GM19035 (cell line): ENCODE results near the gene CFAP61.
"Not testable (repeated sequence)": the region's sequence is repeated elsewhere in the genome, so short reads cannot be mapped to it uniquely, and the experiment has no call there.

Experiments
- ATAC-seq: cut with Tn5 transposase; IDR thresholded peaks from one replicate; pipeline ENCODE4 v1.9.1; 2021; ENCODE audit not compliant: unreplicated experiment

Gene CFAP61

DNA sequence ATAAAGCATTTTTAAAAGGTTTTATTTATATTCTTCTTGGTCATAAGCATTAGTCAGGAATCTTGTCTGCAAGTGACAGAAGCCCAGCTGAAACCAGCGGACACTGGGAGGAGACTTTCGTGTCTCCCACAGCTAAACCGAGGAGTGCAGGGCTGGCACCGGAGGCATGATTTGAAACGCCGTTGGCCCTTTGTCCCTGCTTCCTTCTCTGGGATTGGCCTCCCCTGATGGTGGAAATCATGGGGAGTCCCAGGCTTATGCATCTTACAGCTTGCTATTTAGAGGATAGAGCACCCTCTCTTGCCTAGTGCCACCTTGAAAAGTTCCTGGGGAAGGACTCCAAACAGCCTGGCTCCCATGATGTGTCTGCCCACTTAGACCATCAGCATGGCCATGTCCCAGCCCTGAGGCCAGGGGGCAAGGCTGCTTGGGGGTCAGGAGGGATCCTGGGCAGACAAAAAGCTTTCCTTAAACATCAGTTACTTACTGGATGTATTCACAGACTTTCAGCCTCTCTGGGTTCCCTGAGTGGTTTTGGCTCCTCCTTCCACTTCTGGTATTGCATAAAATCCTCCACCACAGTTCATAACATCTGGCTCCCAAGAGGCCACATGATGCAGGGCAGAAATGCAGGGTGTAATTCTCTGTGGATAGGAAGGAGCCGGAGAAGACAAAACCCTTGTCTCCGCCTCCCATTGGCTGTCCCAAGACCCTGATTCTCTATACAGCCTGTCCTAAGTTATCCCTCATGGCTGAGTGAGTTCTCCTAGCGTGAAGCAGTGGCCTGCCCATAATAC lies 266.2 kb downstream of the CFAP61 start:
- ATAC-seq = no peak

DNA sequence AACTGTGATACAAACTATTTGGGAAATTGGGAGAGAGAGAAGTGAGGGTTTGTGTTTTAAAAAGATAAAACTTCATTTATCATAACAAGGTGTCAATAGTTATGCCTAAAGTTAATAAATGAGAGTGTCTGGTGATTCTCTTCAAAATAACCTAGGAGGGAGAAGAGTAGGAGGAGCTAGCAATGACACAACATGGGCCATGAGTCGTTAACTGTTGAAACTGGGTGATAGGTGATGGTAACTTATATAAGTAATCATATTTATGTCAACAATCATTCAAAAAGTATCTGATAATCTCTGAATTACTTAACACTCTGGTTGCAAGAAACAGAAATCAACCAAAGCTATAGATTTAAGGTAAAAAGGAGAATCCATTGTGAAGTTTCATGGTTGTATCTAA lies 268.8 kb downstream of the CFAP61 start:
- no peak for ATAC-seq

DNA sequence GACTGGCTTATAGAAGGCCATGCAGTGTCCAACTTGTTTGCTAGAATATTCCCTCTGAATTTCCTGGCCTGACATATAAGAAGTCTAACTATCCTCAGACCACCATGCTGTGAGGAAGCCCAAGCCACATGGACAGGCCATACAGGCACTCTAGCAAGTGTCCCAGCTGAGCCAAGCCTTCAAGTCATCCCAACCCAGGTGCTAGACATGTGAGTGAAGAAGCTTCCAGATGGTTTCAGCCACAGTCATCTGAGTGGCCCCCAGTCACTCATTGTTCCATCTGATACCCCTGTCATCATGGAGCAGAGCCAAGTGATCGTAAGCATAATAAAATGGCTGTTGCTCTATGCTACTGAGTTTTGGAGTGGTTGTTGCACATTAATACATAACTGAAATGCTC lies 269.6 kb downstream of the CFAP61 start:
- no peak for ATAC-seq

DNA sequence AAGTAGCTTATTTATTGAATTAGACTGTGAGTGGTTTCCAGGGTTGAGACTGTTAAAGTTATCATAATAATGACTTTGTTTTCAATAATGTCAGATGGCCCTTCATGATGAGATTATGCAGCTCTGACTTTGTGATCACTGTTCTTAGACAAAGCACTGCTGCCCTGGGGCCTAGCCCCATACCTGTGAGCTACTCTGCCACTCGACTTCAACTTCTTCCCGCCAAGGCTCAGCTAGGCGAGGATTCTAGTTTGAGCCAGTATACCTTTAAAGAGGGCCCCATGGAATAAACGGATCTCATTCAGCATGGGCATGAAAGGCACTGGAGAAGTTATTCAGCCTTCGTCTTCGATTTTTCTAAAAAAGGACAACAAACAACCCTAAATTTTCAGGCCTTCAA lies 270.6 kb downstream of the CFAP61 start:
- no peak for ATAC-seq

DNA sequence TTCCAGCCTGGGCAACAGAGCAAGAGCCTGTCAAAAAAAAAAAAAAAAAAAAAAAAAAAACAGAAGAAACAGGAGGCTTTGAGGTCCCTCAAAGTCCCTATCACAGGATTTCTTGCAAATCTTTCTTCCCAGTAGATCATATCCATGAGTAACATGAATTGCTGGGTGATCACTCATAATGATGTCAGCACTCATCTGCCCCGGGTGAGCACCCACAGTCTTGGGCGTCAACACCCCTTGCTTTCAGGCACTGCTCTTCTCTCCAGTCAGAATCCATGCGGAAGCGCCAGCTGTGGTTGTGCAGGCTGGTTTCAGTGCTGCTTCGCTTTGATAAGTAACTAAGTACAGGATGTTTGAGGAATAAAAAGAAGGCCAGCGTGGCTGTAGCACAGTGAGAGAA lies 275.4 kb downstream of the CFAP61 start:
- ATAC-seq = no peak

DNA sequence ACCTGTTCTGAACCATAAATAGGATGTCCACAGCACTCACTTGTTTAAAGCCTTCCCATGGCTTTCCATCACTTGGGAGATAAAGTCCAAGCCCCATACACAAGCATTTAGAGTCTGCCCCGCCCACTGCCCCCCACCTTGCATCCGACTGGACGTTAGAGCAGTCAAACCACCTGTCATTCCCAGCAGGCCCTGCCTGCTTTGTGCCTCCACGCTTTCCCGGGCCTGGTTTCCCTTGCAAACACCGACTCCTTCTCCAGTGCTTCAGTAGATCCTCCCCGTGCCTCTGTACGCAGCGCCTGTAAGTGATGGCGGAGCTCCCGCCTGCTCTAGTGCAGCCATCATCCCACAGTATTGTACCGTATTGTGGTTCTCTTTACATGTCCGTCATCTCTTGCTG lies 277.2 kb downstream of the CFAP61 start:
- ATAC-seq = no peak

DNA sequence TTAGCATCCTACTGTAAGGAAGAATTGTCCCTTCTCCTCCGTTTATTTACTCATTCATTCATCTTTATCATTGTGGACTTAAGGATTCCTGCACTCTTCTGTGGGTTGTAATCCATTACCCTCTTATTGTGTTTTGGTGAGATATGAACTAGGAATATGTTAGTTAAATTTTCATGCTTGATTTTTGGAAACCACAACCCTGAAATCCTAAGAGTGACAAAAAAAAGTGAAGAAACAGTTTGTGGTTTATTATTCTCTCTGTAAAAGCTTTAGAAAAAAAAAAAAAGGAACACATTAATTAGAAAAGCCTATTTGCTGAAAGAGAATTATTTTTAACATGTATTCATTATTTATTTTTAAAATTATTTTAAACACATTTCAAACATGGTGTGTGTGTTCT lies 278.8 kb downstream of the CFAP61 start:
- ATAC-seq = no peak

DNA sequence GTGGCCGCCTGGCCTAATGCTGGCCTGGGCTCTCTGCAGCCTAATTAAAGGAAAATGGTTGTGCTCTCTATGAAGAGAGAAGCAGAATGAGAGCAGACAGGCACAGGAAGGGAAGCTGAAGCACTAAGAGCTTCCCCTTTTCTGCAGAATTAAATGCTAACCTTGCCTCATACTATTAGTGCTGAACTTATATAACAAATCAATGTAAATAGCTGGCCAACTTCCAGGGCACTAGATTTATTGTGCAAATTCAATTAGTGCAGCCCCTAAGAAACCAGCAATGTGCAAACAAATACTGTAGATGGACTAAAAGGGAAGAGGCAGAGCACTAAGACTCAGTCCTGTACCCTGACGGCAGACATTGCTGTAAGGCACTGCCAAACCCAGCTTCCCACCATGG lies 279.5 kb downstream of the CFAP61 start:
- ATAC-seq = no peak

DNA sequence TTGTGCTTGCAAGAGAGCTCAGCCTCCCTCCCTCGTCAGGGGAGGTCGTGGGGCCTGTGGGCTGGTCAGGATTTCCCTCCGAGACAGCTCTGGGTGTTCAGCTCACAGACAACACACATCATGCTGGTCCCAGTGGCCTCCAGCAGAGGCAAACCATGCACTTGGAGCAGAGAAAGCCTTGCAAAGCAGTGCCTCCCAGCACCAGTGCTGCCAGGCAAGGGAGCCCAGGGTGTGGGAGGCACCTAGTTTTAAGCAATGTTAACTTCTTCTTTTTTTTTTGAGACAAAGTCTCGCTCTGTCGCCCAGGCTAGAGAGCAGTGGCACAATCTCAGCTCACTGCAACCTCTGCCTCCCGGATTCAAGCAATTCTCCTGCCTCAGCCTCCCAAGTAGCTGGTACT lies 281.5 kb downstream of the CFAP61 start:
- ATAC-seq = peak; percentile 34

DNA sequence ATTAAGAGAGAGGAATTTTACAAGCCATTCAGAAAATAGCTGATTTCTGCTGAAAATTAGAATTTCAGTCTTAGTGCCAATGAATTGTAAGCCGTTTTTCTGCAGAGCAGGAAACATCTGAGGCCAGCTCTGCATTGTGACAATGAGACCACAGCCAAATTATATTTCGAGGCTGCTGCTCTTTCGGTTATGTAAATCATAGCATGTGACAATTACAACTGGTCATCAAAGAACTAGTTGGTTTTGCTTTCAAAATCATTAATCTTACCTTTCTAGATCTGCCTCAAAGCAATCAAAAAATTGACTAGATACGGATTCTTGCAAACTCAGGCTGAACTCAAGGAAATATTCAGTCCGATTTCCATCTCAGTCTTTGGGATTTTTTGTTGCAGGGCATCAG lies 282.2 kb downstream of the CFAP61 start:
- peak; percentile 95 for ATAC-seq

DNA sequence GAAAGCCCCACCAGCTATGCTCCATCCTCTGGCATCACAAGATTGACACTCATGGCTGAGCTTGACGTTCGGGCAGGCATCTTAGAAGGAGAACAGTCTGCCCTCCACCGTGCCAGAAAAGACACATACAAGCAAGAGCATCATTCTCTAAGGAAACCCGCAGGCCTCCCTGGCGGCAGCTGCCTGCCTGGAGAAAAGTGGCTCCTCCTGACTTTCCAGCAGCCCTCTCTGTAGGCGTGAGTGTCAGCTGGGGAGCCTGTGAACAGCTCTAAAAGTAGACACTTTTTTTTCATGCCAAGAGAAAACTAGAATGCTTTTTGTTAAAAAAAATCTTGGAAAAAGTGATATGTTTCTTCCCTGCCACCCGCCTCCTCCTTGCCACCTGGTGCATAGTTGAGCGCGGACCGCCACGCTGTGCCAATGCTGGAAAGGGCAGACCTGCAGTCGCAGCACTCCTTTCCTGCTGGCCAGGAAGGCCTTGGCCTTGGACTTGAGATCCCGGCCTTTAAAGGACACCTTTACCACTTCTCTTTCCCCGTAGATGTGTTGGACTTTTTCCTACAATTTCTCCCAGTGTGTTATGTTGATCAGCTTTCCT lies 285.9 kb downstream of the CFAP61 start:
- ATAC-seq = no peak

DNA sequence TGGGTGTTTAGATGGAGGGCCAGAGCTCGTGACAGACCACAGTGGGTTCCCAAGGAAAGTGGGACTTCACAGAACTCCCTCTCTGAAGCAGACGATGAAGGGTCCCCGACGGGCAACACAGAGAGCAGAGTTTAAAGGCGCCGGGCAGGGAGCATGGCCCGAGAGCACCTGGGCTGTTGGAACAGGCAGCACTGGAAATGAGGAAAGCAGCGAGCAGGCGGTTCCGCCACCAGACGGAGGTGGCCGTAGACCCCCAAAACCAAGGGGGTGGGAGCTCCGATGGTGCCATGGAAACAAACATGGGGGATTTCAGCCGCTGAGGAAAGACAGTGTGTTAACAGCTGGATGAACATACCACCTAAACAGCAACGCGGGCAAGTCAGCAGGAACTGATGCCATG lies 288.1 kb downstream of the CFAP61 start:
- ATAC-seq = no peak

DNA sequence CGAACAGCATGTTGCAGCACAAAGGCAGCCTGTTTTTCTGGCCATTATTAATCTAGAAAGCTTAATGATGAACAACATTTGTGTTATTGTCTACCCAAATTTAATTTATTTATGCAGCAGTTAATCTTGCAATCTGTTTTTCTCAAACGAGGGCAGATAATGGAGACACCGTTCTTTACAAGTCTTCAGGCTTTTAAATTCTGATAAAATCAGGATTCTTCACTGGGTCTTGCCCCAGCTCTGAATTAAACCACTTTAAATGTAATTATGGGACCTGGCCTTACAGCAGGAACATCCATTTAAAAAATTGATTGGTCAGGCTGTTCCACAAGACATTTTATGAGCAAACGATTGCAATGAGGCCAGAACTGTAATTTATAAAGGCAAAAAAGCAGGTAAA lies 289.0 kb downstream of the CFAP61 start:
- no peak for ATAC-seq

DNA sequence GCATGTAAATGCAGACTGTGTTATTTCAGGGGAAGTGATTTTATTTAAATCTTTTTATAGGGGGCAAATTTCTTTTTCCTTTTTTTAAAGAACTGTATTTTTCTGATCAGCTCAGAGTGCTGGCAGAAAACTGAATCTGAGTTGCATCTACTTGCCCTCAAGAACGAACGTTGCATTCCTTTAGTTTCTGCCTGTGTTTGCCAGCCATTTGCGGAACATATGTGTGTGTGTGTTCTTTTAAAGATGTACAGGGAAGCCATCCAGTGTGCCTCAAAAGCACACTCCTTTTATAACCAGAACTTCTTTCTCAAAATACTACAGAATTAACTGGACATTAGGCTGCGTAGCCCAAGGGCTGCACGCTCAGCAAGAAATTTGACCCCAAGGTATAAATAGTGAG lies 289.7 kb downstream of the CFAP61 start:
- no peak for ATAC-seq

DNA sequence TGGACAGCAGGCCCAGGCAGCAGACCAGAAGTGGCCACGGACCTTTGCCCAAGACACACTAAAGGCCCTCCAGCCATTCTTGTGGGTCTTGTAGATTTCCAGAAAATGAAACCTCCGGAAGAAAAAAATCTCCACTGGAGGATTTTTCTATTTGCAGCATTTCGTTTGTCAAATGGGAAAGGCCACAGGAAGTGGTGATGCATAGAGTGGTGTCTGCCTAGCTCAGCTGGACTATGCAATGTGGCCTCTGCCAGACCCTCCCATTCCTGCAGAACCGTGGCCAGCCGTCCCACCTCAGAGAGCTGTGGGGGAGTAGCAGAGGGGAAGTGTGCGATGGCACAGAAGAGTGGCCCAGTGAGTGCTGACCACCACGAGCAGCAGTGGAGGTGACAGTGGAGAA lies 291.6 kb downstream of the CFAP61 start:
- ATAC-seq = no peak

DNA sequence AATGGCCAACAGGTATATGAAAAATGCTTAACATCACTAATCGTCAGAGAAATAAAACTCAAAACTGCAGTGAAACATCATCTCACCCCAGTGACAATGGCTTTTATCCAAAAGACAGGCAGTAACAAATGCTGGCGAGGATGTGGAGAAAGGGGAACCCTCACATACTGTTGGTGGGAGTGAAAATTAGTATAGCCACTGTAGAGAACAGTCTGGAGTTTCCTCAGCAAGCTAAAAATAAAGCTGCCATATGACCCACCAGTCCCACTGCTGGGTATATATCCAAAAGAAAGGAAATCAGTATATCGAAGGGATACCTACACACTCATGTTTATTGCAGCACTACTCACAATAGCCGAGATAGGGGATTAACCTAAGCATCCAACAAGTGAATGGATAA lies 292.1 kb downstream of the CFAP61 start:
- no peak for ATAC-seq

DNA sequence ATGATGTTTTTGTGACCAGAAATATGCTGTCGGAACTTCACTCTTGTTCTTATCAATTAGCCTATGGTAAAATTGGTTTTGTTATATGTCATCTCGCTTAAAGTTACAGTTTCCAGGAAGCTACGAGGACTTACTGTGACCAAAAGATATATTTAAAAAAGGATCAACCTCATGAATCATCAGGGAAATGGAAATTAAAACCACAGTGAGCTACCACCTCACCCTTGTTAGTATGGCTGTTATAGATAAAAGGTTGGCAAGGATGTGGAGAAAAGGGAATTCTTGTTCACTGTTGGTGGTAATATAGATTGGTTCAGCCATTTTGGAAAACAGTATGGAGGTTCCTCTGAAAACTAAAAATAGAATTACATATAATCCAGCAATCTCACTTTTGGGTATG lies 301.2 kb downstream of the CFAP61 start:
- no peak for ATAC-seq

DNA sequence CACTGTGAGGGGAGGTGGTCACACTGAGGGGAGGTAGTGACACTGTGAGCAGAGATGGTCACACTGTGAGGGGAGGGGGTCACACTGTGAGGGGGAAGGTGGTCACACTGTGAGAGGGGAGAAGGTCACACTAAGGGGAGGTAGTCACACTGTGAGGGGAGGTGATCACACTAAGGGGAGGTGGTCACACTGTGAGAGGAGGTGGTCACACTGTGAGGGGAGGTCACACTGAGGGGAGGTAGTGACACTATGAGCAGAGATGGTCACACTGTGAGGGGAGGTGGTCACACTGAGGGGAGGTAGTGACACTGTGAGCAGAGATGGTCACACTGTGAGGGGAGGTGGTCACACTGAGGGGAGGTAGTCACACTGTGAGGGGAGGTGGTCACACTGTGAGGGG lies 303.2 kb downstream of the CFAP61 start:
- ATAC-seq = not testable (repeated sequence)

DNA sequence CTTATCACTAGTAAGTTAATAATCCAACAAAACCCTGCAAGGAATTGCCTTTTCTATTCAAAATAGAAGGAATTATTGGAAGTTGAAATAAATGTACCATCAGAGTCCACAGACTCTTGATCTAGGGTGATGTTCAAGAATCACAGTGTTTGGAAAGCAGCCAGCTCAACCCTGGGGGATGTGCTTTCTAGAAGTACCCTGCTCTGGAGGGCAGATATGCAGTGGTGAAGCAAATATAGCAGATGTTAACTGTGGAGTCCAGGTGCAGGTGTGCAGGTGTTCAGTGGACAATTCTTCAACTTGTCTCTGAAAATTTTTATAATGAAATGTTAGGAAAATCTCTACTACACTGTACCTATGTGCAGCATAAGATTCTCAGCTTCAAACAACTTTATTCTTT lies 306.5 kb downstream of the CFAP61 start:
- ATAC-seq = no peak

DNA sequence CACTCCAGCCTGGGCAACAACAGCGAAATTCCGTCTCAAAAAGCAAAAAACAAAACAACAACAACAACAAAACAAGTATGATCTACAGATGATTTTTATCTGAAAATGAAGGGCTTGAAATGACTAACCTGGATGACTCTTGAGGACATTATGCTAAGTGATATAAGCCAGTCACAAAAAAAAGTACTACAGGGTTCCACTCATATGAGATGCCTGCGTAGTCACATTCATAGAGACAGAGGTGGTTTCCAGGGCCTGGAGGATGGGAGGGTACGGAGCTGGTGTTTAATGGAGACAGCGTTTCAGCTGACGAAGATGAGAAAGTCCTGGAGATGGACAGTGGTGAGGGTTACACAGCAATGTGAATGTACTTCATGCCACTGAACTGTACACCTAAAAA lies 307.3 kb downstream of the CFAP61 start:
- ATAC-seq = no peak

DNA sequence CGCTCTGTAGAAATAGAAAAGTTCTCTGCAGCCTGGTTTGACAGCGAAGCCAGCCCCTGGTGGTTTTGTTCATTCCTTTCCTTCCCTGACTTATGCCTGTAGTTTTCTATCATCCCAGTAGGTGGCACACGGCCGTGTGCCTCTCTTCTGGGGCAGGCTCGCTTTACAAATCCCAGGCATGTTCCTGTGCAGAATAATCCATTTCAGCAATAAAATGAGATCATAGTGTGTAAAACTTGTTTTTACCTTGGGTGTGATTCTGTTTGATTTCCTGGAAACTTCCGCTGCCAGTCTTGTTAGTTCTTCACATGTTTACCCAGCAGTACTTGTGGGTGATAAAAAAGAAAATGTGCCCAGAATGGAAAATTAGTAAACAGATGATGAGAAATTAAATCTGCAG lies 308.1 kb downstream of the CFAP61 start:
- no peak for ATAC-seq

DNA sequence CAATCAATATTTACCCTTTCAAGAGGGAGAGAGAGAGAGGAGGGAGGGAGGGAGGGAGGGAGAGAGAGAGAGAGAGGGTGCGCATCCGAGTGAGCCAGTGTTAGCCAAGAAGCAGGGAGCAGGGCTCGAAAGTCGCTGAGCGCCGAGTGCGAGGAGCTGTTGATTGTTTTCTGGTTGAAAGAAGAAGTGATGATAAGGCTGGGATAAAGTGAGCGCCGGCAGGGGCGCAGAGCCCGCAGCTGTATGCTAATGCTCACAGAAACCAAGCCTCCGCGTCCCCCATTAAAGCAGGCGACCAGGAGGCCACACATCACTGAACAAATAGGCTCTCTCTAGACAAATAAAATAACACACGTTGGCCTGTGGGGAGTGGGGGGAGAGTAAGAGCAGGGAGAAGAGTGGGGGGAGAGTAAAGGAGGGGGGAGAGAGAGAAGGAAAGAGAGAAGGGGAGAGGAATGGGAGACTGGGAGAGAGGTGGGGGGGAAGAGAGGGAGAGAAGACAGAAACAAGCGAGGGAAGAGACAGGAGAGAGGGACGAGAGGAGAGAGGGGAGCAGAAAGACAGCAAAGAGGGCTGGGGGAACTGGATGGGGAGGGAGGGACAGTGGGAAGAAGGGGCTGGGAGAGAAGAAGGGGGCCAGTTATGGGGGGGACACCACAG lies 310.6 kb downstream of the CFAP61 start:
- no peak for ATAC-seq

DNA sequence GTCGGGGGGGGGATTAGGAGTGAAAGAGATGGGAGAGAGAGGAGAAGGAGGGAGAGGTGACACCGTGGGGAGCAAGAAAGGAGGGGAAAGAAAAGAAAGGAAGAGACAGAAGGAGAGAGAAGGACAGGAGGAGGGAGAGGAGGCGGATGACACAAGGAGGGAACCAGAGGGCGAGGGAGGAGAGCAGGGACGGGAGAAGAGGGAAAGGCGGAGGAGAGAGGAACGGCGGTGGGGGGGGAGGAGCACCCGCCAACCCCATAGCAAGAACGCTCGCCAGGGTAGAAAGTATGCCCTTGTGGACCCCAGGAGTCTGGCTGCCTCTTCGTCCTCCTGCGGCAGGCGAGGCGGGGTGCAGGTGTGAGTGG lies 311.1 kb downstream of the CFAP61 start:
- no peak for ATAC-seq
